HepG2 (cell line): ENCODE data around the gene PFDN1. TPM values are rescaled to one million over a fixed set of nuclear protein-coding genes. Genes with fewer than 3 reads are reported as not detected.

Experiments
- ARID2 ChIP-seq: sonication (generic); formaldehyde crosslinking; IDR thresholded peaks from 2 replicates; pipeline ENCODE4 v1.8.1; 2022; ENCODE audit warnings: mild to moderate bottlenecking, missing genetic modification reagents, borderline replicate concordance
- BCL6 ChIP-seq: IDR thresholded peaks from 2 replicates; pipeline ENCODE4 v1.6.1; 2016; ENCODE audit warnings: missing genetic modification reagents, missing compliant biosample characterization
- HINFP ChIP-seq: sonication (generic); formaldehyde crosslinking; IDR thresholded peaks from 2 replicates; pipeline ENCODE4 v1.4.0; 2020; ENCODE audit warnings: low read depth, mild to moderate bottlenecking, missing genetic modification reagents
- HMGA1 ChIP-seq: sonication (generic); formaldehyde crosslinking; conservative IDR thresholded peaks from 2 replicates; pipeline ENCODE4 v1.4.0; 2020; ENCODE audit warnings: missing genetic modification reagents
- HNF4G ChIP-seq, 2 experiments: sonication (generic) in 1 of 2; formaldehyde crosslinking in 1 of 2; IDR thresholded peaks; 2 replicates each; pipeline versions ENCODE4 v1.4.0 to v1.6.1; 2011 to 2020; ENCODE audit warnings: borderline replicate concordance in 2 of 2, low read depth in 2 of 2, mild to moderate bottlenecking in 2 of 2, low read length in 1 of 2, missing genetic modification reagents in 1 of 2, moderate library complexity in 1 of 2
- HNRNPLL ChIP-seq: fragments of 200-400 bp; formaldehyde crosslinking; IDR thresholded peaks from 2 replicates; pipeline ENCODE4 v1.6.1; 2017; ENCODE audit warnings: mild to moderate bottlenecking, low read depth, low read length; ENCODE audit not compliant: poor library complexity, severe bottlenecking
- MLX ChIP-seq: IDR thresholded peaks from 2 replicates; pipeline ENCODE4 v1.6.1; 2016
- NFRKB ChIP-seq: fragments of 450-650 bp; IDR thresholded peaks from 2 replicates; pipeline ENCODE4 v1.6.1; 2017
- TFDP1 ChIP-seq: IDR thresholded peaks from 2 replicates; pipeline ENCODE4 v1.6.1; 2016; ENCODE audit warnings: missing compliant biosample characterization, missing genetic modification reagents, borderline replicate concordance
- WIZ ChIP-seq: sonication (generic); formaldehyde crosslinking; IDR thresholded peaks from 2 replicates; pipeline ENCODE4 v1.5.1; 2020; ENCODE audit warnings: mild to moderate bottlenecking, missing genetic modification reagents
- ZBTB2 ChIP-seq: sonication (generic); formaldehyde crosslinking; IDR thresholded peaks from 2 replicates; pipeline ENCODE4 v1.8.0; 2022; ENCODE audit warnings: low read depth, missing genetic modification reagents
- ZBTB33 ChIP-seq: sonication (generic); formaldehyde crosslinking; IDR thresholded peaks from 2 replicates; pipeline ENCODE4 v1.4.0; 2020; ENCODE audit warnings: missing genetic modification reagents
- ZC3H4 ChIP-seq: sonication (generic); formaldehyde crosslinking; IDR thresholded peaks from 2 replicates; pipeline ENCODE4 v1.4.0; 2020; ENCODE audit warnings: missing genetic modification reagents, borderline replicate concordance
- ZFAT ChIP-seq: sonication (generic); formaldehyde crosslinking; conservative IDR thresholded peaks from 2 replicates; pipeline ENCODE4 v1.8.1; 2023; ENCODE audit warnings: missing genetic modification reagents, inconsistent platforms
- ZNF121 ChIP-seq: sonication (generic); formaldehyde crosslinking; IDR thresholded peaks from 2 replicates; pipeline ENCODE4 v1.5.0; 2020; ENCODE audit warnings: mild to moderate bottlenecking, missing genetic modification reagents
- ZNF234 ChIP-seq: sonication (generic); formaldehyde crosslinking; conservative IDR thresholded peaks from 2 replicates; pipeline ENCODE4 v1.5.1; 2020; ENCODE audit warnings: mild to moderate bottlenecking, missing genetic modification reagents
- ZNF280B ChIP-seq: sonication (generic); formaldehyde crosslinking; IDR thresholded peaks from 2 replicates; pipeline ENCODE4 v1.5.0; 2020; ENCODE audit warnings: missing genetic modification reagents, mild to moderate bottlenecking, borderline replicate concordance
- ZNF333 ChIP-seq: sonication (generic); formaldehyde crosslinking; IDR thresholded peaks from 2 replicates; pipeline ENCODE4 v1.4.0; 2020; ENCODE audit warnings: mild to moderate bottlenecking, missing genetic modification reagents, borderline replicate concordance
- ZSCAN21 ChIP-seq: sonication (generic); formaldehyde crosslinking; IDR thresholded peaks from 2 replicates; pipeline ENCODE4 v1.8.0; 2022; ENCODE audit warnings: mild to moderate bottlenecking, missing genetic modification reagents, moderate library complexity, borderline replicate concordance
- polyA plus RNA-seq, 8 experiments: library from polyadenylated mRNA; depleted of rRNA in 3 of 8; stranded (reverse) in 7 of 8; unstranded in 1 of 8; fragments of >200 nt; fragmentation: Illumina TruSeq in 4 of 8; extraction: Trizol in 4 of 8; gene quantifications; 2 replicates each; pipeline versions ENCODE4 v1.2.1 to v1.2.3, GENCODE V29; 2011 to 2016; ENCODE audit warnings: low read depth in 4 of 8, missing spikeins in 1 of 8, mixed read lengths in 1 of 8; ENCODE audit not compliant: insufficient read depth in 1 of 8
- total RNA-seq, 5 experiments: library from RNA; depleted of rRNA; stranded (reverse); fragments of >200 nt; fragmentation: Illumina TruSeq; extraction: Trizol; gene quantifications; 2 replicates each; pipeline ENCODE4 v1.2.3, GENCODE V29; 2016; ENCODE audit warnings: low read depth in 1 of 5

The PFDN1 gene
- total and polyA plus RNA-seq, 2 of the 13 experiments (the other 11 are each of a cell fraction or from before 2014, with no cell fraction given), result 67.2 to 70.8 TPM

- TF ChIP-seq HINFP (CRISPR knock-in tag), result no peak
- TF ChIP-seq ZNF333, result no peak
- TF ChIP-seq BCL6 (CRISPR knock-in tag), result no peak
- TF ChIP-seq ZNF234 (CRISPR knock-in tag), result 0 out of 2 replicates have a peak, but pooled peaks have one; percentile 46
- TF ChIP-seq HMGA1 (CRISPR knock-in tag), result no peak
- TF ChIP-seq NFRKB, result no peak
- peak; percentile 88 for TF ChIP-seq HNRNPLL
- TF ChIP-seq ZNF280B (CRISPR knock-in tag), result peak; percentile 85; the same call in 1 of the 2 replicates
- no peak for TF ChIP-seq MLX (CRISPR knock-in tag)
- no peak for TF ChIP-seq ARID2 (CRISPR knock-in tag)
- TF ChIP-seq WIZ (CRISPR knock-in tag), result 0 out of 2 replicates have a peak, but pooled peaks have one; percentile 79
- peak; percentile 6; the same call in 1 of the 2 replicates for TF ChIP-seq TFDP1 (CRISPR knock-in tag)
- no peak for TF ChIP-seq HNF4G (IDR thresholded peaks at IDR 0.05; ENCODE audit: borderline replicate concordance, low read depth, low read length)
- TF ChIP-seq HNF4G (CRISPR knock-in tag; IDR thresholded peaks at IDR 0.05; ENCODE audit: borderline replicate concordance, low read depth), result no peak
- no peak for TF ChIP-seq ZFAT (CRISPR knock-in tag)
- no peak for TF ChIP-seq ZC3H4 (CRISPR knock-in tag)
- TF ChIP-seq ZSCAN21 (CRISPR knock-in tag), result peak; percentile 14; the same call in 1 of the 2 replicates
- no peak for TF ChIP-seq ZBTB2 (CRISPR knock-in tag)
- TF ChIP-seq ZNF121 (CRISPR knock-in tag), result no peak
- no peak for TF ChIP-seq ZBTB33 (CRISPR knock-in tag)
Observed at GRCh38 chr5:140346348-140347221, 43.7 kb upstream of the PFDN1 start, which contains the start of gene HBEGF (continued).
